HG03439 (cell line): Measurements from ENCODE around the gene SGPL1.
"Not testable (repeated sequence)": the region's sequence is repeated elsewhere in the genome, so short reads cannot be mapped to it uniquely, and the experiment has no call there.

ENCODE experiments used
- ATAC-seq: cut with Tn5 transposase; IDR thresholded peaks from one replicate; pipeline ENCODE4 v1.9.1; 2021; ENCODE audit warnings: mild to moderate bottlenecking, moderate library complexity; ENCODE audit not compliant: unreplicated experiment

SGPL1 gene

DNA sequence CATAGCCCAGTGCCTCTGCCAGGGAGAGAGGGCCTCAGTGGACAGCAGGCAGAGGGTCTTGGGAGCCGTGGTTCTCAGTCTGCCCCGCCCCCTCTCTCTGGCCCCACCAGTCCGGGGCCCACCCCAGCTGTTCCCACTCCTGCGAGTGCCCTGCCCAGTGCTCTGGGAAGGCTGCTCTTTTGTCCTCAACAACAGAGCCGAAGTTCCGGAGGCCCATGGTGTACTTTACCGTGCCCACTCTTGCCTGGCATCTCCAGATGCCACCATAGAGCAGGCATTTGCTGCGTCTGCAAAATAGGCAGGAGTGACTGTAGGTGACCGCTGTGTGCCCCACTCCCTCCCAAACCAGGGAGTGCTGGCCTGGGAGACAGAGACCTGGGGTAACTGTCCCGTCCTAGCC is 101.9 kb downstream of the SGPL1 start:
- no peak for ATAC-seq

- no peak for ATAC-seq
These were observed 103.2 kb downstream of the SGPL1 start for GRCh38 chr10:70918851-70919530.

GRCh38 chr10:70919906-70920305 is 104.2 kb downstream of the SGPL1 start:
- ATAC-seq: not testable (repeated sequence)

DNA sequence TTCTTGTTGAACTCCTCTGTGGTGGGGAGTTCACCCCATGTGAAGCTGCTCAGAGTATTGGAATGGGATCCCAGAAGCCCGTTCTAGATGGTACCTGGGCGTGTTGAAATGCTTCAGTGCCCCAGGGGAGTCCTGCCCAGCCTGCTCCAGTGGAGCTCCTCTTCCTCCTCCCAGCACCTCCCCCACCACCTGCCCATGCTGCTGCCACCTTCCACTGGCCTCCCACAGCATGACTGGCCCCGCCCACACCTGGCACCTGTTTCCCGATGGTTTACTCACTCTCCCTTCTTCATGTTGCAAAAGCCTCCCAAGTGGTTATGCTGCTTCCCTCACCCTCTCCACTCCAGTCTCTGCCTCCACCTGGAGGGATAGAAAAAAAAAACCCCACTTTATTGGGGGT is 104.8 kb downstream of the SGPL1 start:
- ATAC-seq: no peak

DNA sequence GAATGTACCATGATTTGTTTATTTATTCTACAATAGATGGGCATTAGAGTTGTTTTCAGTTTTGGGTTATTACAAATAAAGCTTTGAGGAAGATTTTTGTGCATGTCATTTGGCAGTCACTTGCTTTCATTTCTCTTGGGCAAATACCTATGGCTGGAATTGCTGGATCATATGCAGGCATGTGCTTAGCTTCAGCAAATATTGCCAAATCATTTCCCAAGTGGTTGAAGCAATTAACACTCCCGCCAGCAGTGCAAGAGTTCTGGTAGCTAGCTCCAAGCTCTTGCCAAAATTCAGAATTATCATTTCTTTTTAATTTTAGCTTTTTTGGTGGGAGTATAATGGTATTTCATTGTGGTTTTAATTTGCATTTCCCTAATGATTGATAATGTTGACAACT is 105.5 kb downstream of the SGPL1 start:
- ATAC-seq: no peak

DNA sequence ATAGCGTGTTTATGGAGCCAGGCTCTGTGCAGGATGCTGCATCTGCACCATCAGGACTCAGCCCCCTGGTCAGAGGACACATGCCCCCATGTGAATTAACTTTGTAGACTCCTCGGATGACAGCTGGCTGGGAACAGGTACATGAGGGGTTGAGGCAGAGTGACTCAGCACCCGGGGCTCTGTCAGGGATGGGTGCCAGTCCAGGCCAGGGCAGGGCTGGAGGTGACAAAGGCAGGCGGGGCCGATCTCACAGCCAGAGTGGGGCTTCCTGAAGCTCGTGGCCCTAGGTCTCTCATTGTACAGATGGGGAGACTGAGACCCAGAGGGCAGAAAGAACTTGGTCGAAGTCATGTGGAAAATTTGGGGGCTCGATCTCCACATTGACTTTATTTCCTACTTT is 107.9 kb downstream of the SGPL1 start:
- ATAC-seq: no peak

- ATAC-seq: no peak
These were observed 109.9 kb downstream of the SGPL1 start for GRCh38 chr10:70925377-70926225.

GRCh38 chr10:70926226-70927000 is 110.7 kb downstream of the SGPL1 start:
- ATAC-seq: no peak

- no peak for ATAC-seq
These were observed 111.6 kb downstream of the SGPL1 start for GRCh38 chr10:70927189-70927943.

DNA sequence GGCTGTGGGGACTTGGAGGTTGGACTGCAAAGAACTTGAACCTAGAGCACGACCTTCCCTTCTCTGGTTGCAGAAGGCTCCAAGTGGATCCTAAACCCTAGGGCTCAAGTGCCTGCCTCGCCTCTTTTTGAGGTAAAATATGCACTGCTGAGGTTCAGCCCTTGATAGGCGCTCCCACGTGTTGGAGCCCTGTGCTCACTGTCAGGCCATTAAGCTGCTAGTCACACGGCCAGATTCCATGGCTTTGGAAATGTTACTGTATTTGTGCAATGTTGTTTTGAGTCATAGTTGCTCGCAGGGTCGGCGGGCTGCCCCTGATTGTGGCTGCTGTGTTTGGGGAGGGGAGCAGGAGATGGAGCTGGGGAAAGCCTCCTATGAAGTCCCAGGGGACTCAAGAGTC is 112.4 kb downstream of the SGPL1 start:
- ATAC-seq: no peak

DNA sequence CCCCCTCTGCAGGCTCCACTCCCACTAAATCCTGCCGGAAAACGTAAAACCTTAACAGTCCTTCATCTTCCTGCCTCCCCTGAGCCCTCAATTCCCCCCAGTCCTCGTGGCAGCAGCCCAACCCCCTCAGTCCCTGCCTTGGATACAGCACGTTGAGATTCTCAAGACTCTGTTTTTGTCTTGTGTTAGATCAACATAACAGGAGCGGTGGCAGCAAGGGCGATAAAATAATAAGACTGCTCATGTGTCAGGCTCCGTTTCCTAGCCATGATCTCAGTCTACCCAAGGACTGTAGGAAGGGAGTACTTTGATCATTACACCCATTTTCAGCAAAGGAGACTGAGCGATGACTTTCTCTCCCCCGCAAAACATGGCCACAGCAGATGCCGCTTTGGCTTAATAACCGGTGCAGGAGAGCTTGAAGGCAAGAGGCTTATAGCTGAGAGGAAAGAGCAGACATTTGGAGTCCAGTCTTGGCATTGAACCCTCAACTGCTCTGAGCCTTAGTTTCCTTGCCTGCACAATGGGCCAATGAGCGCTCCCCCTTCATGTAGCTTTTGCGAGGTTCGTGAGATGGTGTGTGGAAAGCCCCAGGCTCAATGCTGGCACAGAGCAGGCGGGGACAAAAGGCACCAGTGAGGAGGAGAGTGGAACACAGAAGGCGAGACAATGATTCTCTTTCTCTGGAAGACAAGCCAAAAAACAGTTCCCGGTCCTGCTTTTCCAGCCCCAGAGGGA is 114.7 kb downstream of the SGPL1 start:
- no peak for ATAC-seq
